ENCODE results near the gene FGD3. TPM values are rescaled to one million over a fixed set of nuclear protein-coding genes. Genes with fewer than 3 reads are reported as not detected.

FGD3 gene
- polyA plus RNA-seq, 1 experiment: not detected

DNA sequence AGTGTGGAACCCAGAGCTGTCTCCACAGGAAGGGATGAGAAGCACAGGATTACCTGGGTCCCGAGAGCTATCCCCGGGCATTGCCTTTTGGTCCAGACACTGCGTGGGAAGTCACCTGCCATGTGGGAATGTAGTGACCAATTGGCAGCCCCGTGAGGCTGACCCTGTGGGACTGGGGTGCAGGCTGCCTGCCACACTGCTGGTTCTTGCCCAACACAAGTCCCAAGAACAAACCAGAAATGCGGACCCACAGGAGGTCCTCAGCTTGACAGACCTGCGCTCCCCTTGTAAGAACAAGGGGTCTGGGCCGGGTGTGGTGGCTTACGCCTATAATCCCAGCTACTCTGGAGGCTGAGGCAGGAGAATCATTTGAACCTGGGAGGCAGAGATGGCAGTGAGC lies 2.4 kb upstream of the FGD3 start:
- POLR2A ChIA-PET: no interaction called here
- H3K27ac ChIP-seq (ENCODE audit: low read depth, low read length): no peak overlapping the region
- no peak for DNase-seq (ENCODE audit: low read depth, low spot score)
- H3K27me3 ChIP-seq (ENCODE audit: control insufficient read depth, insufficient read depth, low read length): peaks cover 29% of the 10 kb centered on the region
- 0 out of 2 replicates have a peak, but pooled peaks cover 2% of the 10 kb centered on the region for H3K9me3 ChIP-seq (ENCODE audit: control insufficient read depth, insufficient read depth, low read length)
- H3K4me3 ChIP-seq (ENCODE audit: low read depth, low read length): no peak overlapping the region
- TF ChIP-seq CTCF (IDR thresholded peaks at IDR 0.05; ENCODE audit: low read depth, low read length): no peak
- CTCF ChIA-PET: no interaction called here

GRCh38 chr9:92945796-92946195 lies 1.5 kb upstream of the FGD3 start:
- Histone ChIP-seq H3K9me3 (ENCODE audit: control insufficient read depth, insufficient read depth, low read length) (0 out of 2 replicates have a peak, but pooled peaks cover 2% of the 10 kb centered on the region), H3K27me3 (ENCODE audit: control insufficient read depth, insufficient read depth, low read length) (peaks cover 29% of the 10 kb centered on the region), H3K27ac (ENCODE audit: low read depth, low read length) (no peak overlapping the region), H3K4me3 (ENCODE audit: low read depth, low read length) (no peak overlapping the region)
- no peak for TF ChIP-seq CTCF (IDR thresholded peaks at IDR 0.05; ENCODE audit: low read depth, low read length)
- POLR2A ChIA-PET: no interaction called here
- CTCF ChIA-PET: no interaction called here
- no peak for DNase-seq (ENCODE audit: low read depth, low spot score)

DNA sequence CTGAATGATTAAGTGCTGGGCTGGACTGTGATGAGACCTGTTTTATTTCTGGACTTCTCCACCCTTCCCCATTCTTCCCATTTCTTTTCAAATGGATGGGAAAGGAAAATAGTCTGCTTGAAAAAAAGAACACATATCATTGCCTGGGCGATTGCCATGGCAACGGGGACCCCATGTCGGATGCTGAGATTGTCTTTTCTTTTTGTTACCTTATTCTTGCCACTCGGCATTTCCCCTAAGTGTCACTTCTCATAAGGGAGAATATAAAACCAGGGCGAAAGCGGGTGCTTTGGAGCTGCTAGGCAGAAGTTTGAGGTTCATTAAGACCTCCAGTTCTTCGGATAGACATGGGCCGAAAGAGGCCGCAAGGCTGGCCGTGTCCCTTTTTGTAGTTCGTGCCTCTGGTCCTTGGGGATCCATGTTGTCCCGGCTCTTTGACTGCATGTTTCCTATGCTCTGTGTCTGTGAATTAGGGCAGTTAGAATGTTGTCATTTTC lies 763 bp downstream of the FGD3 start:
- 0 out of 2 replicates have a peak, but pooled peaks cover 2% of the 10 kb centered on the region for H3K9me3 ChIP-seq (ENCODE audit: control insufficient read depth, insufficient read depth, low read length)
- POLR2A ChIA-PET: no interaction called here
- DNase-seq (ENCODE audit: low read depth, low spot score): no peak
- H3K4me3 ChIP-seq (ENCODE audit: low read depth, low read length): no peak overlapping the region
- no peak for TF ChIP-seq CTCF (IDR thresholded peaks at IDR 0.05; ENCODE audit: low read depth, low read length)
- CTCF ChIA-PET: interaction anchor here (1.3 kb wide), 1 partner anchor 57 kb away, joined by 3 read pairs; no protein-coding TSS in a partner anchor
- H3K27me3 ChIP-seq (ENCODE audit: control insufficient read depth, insufficient read depth, low read length): peaks cover 33% of the 10 kb centered on the region
- no peak overlapping the region for H3K27ac ChIP-seq (ENCODE audit: low read depth, low read length)

- H3K27ac ChIP-seq (ENCODE audit: low read depth, low read length): no peak overlapping the region
- peaks cover 33% of the 10 kb centered on the region for H3K27me3 ChIP-seq (ENCODE audit: control insufficient read depth, insufficient read depth, low read length)
- CTCF ChIA-PET: interaction anchor here (1.3 kb wide), 1 partner anchor 57 kb away, joined by 3 read pairs; no protein-coding TSS in a partner anchor
- H3K9me3 ChIP-seq (ENCODE audit: control insufficient read depth, insufficient read depth, low read length): 0 out of 2 replicates have a peak, but pooled peaks cover 2% of the 10 kb centered on the region
- H3K4me3 ChIP-seq (ENCODE audit: low read depth, low read length): no peak overlapping the region
- POLR2A ChIA-PET: no interaction called here
- no peak for DNase-seq (ENCODE audit: low read depth, low spot score)
- no peak for TF ChIP-seq CTCF (IDR thresholded peaks at IDR 0.05; ENCODE audit: low read depth, low read length)
Measured at GRCh38 chr9:92948632-92949031, 1.3 kb downstream of the FGD3 start.

GRCh38 chr9:92949266-92949982 lies 2.1 kb downstream of the FGD3 start:
- Histone ChIP-seq H3K9me3 (ENCODE audit: control insufficient read depth, insufficient read depth, low read length) (0 out of 2 replicates have a peak, but pooled peaks cover 2% of the 10 kb centered on the region), H3K27ac (ENCODE audit: low read depth, low read length) (no peak overlapping the region), H3K4me3 (ENCODE audit: low read depth, low read length) (no peak overlapping the region), H3K27me3 (ENCODE audit: control insufficient read depth, insufficient read depth, low read length) (peaks cover 35% of the 10 kb centered on the region)
- TF ChIP-seq CTCF (IDR thresholded peaks at IDR 0.05; ENCODE audit: low read depth, low read length): no peak
- CTCF ChIA-PET: interaction anchor here (0.6 kb wide), 1 partner anchor 466 kb away, joined by 3 read pairs; no protein-coding TSS in a partner anchor
- POLR2A ChIA-PET: no interaction called here
- no peak for DNase-seq (ENCODE audit: low read depth, low spot score)
